Urinary bladder (tissue), 4 donors: ENCODE results near the gene MLYCD. TPM values are rescaled to one million over a fixed set of nuclear protein-coding genes. Genes with fewer than 3 reads are reported as not detected.
A peak's percentile ranks its signal among the peaks of the same experiment; 100 is the strongest.

Experiments
- DNase-seq: peaks from one replicate; pipeline ENCODE4 v3.0.0-alpha.2; 2015; ENCODE audit errors: extremely low spot score
- H3K27ac ChIP-seq: one replicate; pipeline ENCODE4 v1.5.1; 2013; ENCODE audit warnings: low read depth, mild to moderate bottlenecking, moderate library complexity
- H3K36me3 ChIP-seq: one replicate; pipeline ENCODE4 v1.6.1; 2013; ENCODE audit warnings: mild to moderate bottlenecking, moderate library complexity; ENCODE audit not compliant: insufficient read depth
- H3K4me1 ChIP-seq: one replicate; pipeline ENCODE4 v1.6.1; 2013; ENCODE audit warnings: mild to moderate bottlenecking, moderate library complexity; ENCODE audit not compliant: insufficient read depth
- H3K4me3 ChIP-seq: one replicate; pipeline ENCODE4 v1.5.1; 2013; ENCODE audit warnings: low read depth, low read length
- WGBS: extraction: QIAGEN DNeasy Blood & Tissue Kit; methylation state at CpG from one replicate; pipeline ENCODE4 v1.1.7; 2013; 5-methylcytosine and 5-hydroxymethylcytosine counted together
- polyA plus RNA-seq: library from polyadenylated mRNA; stranded (reverse); fragments of 200-250 nt; gene quantifications from one replicate; pipeline ENCODE4 v1.2.3, GENCODE V29; 2013
- total RNA-seq: library from RNA; depleted of rRNA; stranded (reverse); fragments of >200 nt; gene quantifications from one replicate; pipeline ENCODE4 v1.2.3, GENCODE V29; 2014
- donor health status: healthy with polysubstance abuse.
- donor health status: healthy.

MLYCD gene
- total and polyA plus RNA-seq, 2 donors = 3.8 to 4.6 TPM

DNA sequence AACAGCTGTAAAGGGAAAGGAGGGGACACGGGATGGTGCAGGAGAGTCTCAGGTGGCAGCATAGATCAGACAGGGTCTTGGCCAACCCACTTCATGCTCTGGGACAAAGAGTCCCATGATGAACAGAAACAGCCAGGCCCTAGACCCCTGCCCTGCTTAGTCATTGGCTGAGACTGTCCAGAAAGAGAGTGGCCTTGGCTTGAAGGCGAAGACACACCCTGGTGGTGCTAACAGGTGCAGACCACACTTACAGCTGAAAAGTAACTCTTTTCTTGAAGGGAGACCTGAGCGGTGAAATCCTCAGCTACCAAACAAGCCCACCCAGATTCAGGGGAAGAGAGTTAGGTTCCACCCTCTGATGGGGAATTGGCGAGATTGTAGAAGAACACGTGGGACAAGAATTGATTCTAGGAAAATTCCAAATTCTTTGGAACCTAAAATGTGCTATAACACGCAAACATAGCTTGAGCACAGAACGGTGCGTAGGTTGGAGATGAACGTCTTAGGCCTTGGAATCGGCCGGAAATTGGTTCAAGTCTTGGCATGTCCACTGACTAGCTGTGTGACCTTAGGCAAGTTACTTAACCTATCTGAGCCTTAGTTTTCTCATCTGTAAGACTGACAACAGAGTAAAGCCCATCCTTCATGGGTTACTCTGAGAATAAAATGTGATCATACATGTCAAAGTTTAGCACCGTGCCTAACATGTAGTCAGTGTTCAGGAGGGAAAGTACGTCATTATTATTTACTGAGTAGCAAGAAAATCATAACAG, 12.5 kb upstream of the MLYCD start:
- no peak overlapping the region for H3K27ac ChIP-seq
- WGBS = 92% methylated on average over 13 of the region's 13 CpGs
- H3K4me1 ChIP-seq = no peaks in the 10 kb centered on the region
- H3K36me3 ChIP-seq = no peaks in the 10 kb centered on the region
- no peak overlapping the region for H3K4me3 ChIP-seq
- no peak for DNase-seq

DNA sequence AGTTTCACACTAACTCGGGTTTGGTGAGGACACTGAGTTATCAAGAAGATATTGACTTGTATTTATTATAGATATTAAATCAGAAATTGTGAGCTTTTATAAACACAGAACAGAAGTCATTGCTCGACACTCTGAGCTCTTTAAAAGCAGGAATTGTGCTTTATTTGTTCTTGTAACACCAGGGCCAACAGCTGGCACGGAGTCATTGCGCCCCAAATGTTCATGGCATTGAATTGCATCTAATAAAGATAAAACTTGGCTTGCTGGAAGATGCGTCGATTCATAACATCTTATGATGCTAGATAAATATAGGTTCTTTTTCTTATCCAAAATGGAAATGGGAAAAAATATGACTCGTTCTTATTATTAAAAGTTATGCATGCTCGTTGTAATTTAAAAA, 11.8 kb upstream of the MLYCD start:
- no peak overlapping the region for H3K4me3 ChIP-seq
- no peak for DNase-seq
- H3K36me3 ChIP-seq = no peaks in the 10 kb centered on the region
- WGBS = 27% methylated on average over 8 of the region's 8 CpGs
- no peaks in the 10 kb centered on the region for H3K4me1 ChIP-seq
- H3K27ac ChIP-seq = no peak overlapping the region

DNA sequence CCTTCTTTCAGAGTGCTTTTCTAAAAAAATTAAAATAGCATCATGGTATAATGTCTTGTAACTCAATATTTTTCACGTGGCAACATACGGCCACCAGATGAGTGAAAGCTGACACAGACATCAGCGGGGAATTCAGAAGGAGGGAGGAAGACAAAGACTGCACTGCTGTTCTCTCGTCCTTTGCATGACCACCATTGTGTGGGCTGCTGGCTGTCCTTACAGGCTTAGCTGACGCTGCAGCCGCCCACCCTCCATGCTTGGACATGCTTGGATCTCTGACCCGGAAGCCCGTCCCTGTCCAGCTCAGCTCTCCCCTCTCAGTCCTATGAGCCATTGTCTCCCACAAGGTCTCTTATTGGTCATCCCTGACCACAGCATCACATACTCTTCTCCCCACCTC, 11.4 kb upstream of the MLYCD start:
- Histone ChIP-seq H3K36me3 (no peaks in the 10 kb centered on the region), H3K4me1 (no peaks in the 10 kb centered on the region), H3K27ac (no peak overlapping the region), H3K4me3 (no peak overlapping the region)
- WGBS = 63% methylated on average over 8 of the region's 8 CpGs
- no peak for DNase-seq

DNA sequence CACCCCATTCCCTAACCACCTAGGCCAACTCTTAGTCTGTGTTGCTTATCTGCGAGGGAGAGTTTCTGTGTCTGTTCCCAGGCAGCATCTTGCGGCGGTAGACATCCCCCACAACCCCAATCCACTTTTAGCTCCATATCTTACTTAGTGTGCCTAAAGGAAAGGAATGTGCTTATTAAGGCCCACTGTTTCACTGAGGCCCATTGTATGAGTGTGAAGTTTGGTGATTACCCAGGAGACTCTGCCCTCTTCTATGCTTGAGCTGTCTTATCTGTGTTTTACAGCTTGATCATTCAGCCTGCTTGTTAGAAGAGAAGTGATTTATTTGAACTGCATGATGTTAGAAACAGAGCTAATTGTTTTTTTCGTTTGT, 10.3 kb upstream of the MLYCD start:
- WGBS = 52% methylated on average over 4 of the region's 4 CpGs

DNA sequence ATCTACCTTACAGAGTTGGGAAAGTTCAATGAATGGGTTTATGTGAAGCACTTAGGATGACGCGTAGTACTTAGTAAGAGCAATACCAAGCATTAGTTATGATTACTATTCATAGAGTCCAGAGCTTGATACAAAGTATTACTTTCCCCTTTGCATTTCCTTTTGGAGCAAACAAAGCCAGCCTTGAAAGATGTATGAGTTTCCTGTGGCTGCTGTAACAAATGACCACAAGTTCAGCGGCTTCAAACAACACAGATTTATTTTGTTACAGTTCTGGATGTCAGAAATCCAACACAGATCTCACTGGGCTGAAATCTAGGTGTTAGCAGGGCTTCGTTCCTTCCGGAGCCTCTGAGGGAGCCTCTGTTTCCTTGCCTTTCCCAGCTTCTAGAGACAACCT, 8.6 kb upstream of the MLYCD start:
- no peak overlapping the region for H3K27ac ChIP-seq
- H3K4me3 ChIP-seq = no peak overlapping the region
- DNase-seq = no peak
- H3K36me3 ChIP-seq = no peaks in the 10 kb centered on the region
- no peaks in the 10 kb centered on the region for H3K4me1 ChIP-seq
- WGBS = 95% methylated on average over 5 of the region's 5 CpGs

More for the DNA sequence above, 10.3 kb upstream of the MLYCD start:
- H3K4me1 ChIP-seq = no peaks in the 10 kb centered on the region
- H3K4me3 ChIP-seq = no peak overlapping the region
- no peaks in the 10 kb centered on the region for H3K36me3 ChIP-seq
- no peak overlapping the region for H3K27ac ChIP-seq
- DNase-seq = no peak

DNA sequence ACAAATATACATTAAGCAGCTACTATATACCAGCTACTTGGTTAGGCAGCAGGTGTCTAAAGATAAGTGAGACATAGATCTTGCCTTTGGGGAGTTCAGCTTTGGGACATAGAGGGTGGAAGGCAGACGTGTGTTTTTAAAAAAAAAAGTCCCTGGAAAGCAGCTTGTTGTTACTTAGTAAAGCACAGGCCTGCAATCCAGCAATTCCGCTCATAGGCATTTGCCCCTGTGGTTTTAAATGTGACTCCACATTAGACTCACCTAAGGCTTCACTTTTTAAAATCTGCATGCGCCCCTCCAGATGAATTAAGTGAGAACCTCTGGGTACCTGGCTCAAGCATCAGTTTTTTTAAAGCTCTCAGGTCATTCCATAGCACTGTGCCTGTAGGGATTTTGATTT, 7.2 kb upstream of the MLYCD start:
- H3K4me3 ChIP-seq = no peak overlapping the region
- H3K36me3 ChIP-seq = no peaks in the 10 kb centered on the region
- H3K4me1 ChIP-seq = no peaks in the 10 kb centered on the region
- no peak overlapping the region for H3K27ac ChIP-seq
- DNase-seq = no peak
- 82% methylated on average over 3 of the region's 3 CpGs for WGBS

DNA sequence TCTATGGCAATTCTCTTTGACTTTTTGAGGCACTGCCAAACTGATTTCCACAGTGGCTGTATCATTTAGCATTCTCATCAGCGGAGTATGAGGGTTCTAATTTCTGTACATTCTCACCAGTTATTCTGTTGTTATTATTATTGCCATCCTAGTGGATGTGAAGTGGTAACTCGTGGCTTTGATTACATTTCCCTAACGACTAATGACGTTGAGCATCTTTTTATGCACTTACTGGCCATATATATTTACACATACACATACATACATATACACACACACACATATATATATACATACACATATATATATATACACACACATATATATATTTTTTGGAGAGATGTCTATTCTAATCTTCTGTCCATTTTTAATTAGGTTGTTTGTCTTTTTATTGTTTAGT, 3.7 kb upstream of the MLYCD start:
- no peaks in the 10 kb centered on the region for H3K36me3 ChIP-seq
- H3K4me3 ChIP-seq = no peak overlapping the region
- WGBS = 80% methylated on average over 4 of the region's 4 CpGs
- no peak overlapping the region for H3K27ac ChIP-seq
- no peak for DNase-seq
- no peaks in the 10 kb centered on the region for H3K4me1 ChIP-seq

DNA sequence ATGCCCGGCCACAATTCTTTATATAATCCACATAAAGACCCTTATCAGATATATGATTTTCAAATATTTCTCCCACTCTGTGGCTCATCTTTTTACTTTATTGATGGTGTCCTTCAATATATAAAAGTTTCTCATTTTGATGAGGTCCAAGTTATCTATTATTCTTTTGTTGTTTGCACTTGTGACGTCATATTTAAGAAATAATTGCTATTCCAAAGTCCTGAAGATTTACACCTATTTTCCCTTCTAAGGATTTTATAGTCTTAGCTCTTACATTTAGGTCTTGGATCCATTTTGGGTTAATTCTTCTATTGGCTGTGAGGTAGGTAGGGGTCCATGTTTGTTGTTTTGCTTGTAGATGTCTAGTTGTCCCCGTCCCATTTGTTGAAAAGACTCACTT, 3.0 kb upstream of the MLYCD start:
- no peaks in the 10 kb centered on the region for H3K36me3 ChIP-seq
- no peaks in the 10 kb centered on the region for H3K4me1 ChIP-seq
- WGBS = 82% methylated on average over 3 of the region's 3 CpGs
- no peak for DNase-seq
- H3K4me3 ChIP-seq = no peak overlapping the region
- H3K27ac ChIP-seq = no peak overlapping the region

DNA sequence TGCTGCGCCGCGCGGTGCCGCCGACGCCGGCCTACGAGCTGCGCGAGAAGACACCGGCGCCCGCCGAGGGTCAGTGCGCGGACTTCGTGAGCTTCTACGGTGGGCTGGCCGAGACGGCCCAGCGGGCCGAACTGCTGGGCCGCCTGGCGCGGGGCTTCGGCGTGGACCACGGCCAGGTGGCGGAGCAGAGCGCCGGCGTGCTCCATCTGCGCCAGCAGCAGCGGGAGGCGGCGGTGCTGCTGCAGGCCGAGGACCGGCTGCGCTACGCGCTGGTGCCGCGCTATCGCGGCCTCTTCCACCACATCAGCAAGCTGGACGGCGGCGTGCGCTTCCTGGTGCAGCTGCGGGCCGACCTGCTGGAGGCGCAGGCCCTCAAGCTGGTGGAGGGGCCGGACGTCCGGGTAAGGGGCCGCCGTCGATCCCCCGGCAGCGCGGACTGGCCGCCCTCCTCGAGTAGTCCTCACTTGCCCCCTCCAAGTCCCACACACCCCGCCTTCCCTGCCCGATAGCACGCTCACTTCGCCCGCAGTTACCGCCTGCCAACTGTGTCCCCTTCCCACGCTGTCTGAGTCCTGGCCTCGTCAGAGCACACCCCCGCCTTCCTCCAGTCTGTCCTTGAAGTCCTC, 470 bp downstream of the MLYCD start:
- Histone ChIP-seq H3K4me1 (no peaks in the 10 kb centered on the region), H3K4me3 (peak overlapping the region; percentile 81), H3K27ac (peak overlapping the region; percentile 69), H3K36me3 (no peaks in the 10 kb centered on the region)
- DNase-seq = no peak
- WGBS = under 1% methylated on average over 73 of the region's 73 CpGs

DNA sequence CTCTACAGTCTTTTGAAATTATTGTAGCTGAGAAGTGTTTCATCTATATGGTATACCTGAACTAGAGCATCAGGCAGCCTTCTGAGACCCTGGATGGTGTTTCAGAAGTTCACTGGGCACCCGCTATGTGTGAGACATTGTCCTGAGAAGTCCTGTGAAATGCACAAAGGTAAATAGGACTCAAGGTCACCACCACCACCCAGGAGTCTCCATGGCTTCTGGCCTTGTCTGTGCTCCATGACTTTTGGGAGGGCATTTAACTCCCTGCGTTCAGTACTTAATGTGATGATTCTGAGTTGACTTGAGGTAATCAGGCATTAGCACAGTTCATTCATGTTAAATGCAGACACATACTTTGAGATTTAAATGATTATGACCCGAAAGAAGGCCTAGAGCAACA, 1.1 kb downstream of the MLYCD start:
- WGBS = 75% methylated on average over 3 of the region's 3 CpGs
- H3K4me3 ChIP-seq = peak overlapping the region; percentile 81
- H3K27ac ChIP-seq = no peak overlapping the region
- no peaks in the 10 kb centered on the region for H3K36me3 ChIP-seq
- DNase-seq = no peak
- no peaks in the 10 kb centered on the region for H3K4me1 ChIP-seq

DNA sequence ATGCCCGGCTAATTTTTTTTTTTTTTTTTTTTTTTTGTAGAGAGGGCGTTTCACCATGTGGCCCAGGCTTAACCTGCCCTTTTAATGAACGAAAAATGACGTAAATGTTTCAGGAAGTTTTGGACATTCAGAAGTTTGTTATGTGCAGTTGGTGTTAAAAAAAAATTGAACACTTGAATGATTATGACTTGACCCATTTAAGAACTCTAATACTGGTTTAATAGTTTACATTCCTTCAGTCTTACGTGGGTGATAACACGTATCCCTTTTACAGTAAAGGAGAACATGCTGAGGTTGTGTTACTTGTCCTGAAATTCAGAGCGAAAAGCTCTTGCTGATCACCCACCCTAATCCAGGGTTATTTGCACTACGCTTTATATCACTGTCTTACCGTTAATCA, 1.7 kb downstream of the MLYCD start:
- H3K27ac ChIP-seq = no peak overlapping the region
- DNase-seq = no peak
- no peaks in the 10 kb centered on the region for H3K36me3 ChIP-seq
- WGBS = 75% methylated on average over 9 of the region's 9 CpGs
- H3K4me3 ChIP-seq = no peak overlapping the region
- H3K4me1 ChIP-seq = no peaks in the 10 kb centered on the region

DNA sequence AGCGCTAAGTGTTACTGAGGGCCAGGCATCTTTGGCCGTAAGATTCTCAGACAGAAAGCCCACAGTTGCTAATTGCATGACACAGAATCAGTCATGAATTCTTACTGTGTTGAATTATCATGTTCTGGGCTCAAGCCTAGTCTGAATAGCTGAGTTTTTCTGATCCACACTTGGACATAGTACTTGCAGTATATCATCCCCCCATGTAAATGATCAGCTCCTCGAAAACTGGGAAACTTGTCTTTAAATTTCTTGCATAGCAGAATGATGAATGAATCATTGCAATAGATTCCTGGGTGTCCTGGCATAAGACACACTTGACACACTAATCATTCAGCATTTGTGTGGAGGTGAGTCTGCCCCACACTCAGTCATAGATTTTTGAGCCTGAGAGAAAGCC, 2.2 kb downstream of the MLYCD start:
- DNase-seq = no peak
- no peaks in the 10 kb centered on the region for H3K36me3 ChIP-seq
- H3K4me1 ChIP-seq = no peaks in the 10 kb centered on the region
- H3K27ac ChIP-seq = no peak overlapping the region
- 96% methylated on average over 3 of the region's 3 CpGs for WGBS
- no peak overlapping the region for H3K4me3 ChIP-seq

DNA sequence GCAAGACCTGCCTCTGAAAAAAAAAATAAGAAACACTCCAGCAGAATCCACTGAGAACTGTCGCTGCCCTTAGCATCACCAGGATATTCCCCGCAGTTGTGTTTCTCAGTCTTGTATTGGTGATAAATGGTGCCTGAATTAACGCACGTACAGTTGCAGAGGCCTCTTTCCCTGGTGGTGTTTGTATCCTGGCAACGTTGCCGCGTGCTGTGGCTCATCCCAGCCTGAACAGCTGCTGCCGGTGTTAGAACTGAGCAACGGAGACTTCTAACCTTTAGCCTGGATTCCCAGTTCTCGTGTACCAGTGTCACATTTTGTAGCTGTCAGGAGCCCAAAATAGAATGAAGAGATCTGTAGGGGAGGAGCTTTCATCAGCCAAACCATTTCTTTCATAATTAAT, 4.8 kb downstream of the MLYCD start:
- WGBS = 53% methylated on average over 10 of the region's 10 CpGs
- no peak overlapping the region for H3K4me3 ChIP-seq

DNA sequence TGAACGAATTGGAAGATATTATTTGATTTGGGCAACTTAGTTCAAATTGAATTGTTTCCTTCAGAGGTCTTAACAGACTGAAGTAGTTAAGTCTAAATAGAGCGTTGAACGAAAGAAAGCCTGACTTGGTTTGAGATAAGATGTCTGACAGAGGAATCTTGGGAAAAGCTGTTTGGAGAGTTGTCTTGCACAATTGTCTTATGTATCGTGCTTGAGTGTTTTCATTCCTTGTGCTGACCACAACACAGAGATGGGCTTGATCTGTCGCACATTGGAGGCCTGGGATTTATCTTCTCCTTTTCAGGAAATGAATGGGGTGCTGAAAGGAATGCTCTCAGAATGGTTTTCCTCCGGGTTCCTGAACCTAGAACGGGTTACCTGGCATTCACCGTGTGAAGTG, 7.8 kb downstream of the MLYCD start:
- Histone ChIP-seq H3K4me3 (no peak overlapping the region), H3K4me1 (no peaks in the 10 kb centered on the region), H3K27ac (no peak overlapping the region), H3K36me3 (no peaks in the 10 kb centered on the region)
- no peak for DNase-seq
- WGBS = 54% methylated on average over 8 of the region's 8 CpGs

More for the DNA sequence above, 4.8 kb downstream of the MLYCD start:
- Histone ChIP-seq H3K4me1 (no peaks in the 10 kb centered on the region), H3K36me3 (no peaks in the 10 kb centered on the region), H3K27ac (no peak overlapping the region)
- no peak for DNase-seq
